Medulla oblongata (tissue), 1 donor: ENCODE measurements around the gene INHBC.
A peak's percentile ranks its signal among the peaks of the same experiment; 100 is the strongest.

Experiments used
- DNase-seq: peaks from one replicate; pipeline ENCODE4 v3.0.0-alpha.2; 2015; ENCODE audit errors: extremely low spot score

Gene INHBC

GRCh38 chr12:57469296-57470164, 34.9 kb downstream of the INHBC start:
- no peak for DNase-seq

- no peak for DNase-seq
These were observed 35.8 kb downstream of the INHBC start for GRCh38 chr12:57470286-57470969.

GRCh38 chr12:57470970-57471656, 36.5 kb downstream of the INHBC start:
- no peak for DNase-seq

GRCh38 chr12:57471661-57472060, 37.1 kb downstream of the INHBC start:
- no peak for DNase-seq

- no peak for DNase-seq
These were observed 37.8 kb downstream of the INHBC start for GRCh38 chr12:57472391-57472790.

- DNase-seq, result no peak
These were observed 38.8 kb downstream of the INHBC start for GRCh38 chr12:57473392-57473791.

GRCh38 chr12:57473886-57474285, 39.3 kb downstream of the INHBC start:
- no peak for DNase-seq

GRCh38 chr12:57474430-57474829, 39.8 kb downstream of the INHBC start:
- DNase-seq, result no peak

- no peak for DNase-seq
These were observed 40.3 kb downstream of the INHBC start for GRCh38 chr12:57474862-57475261.

GRCh38 chr12:57475271-57476161, 40.9 kb downstream of the INHBC start:
- DNase-seq, result no peak

- no peak for DNase-seq
These were observed 41.8 kb downstream of the INHBC start for GRCh38 chr12:57476162-57476992.

GRCh38 chr12:57476993-57477709, 42.6 kb downstream of the INHBC start:
- no peak for DNase-seq

GRCh38 chr12:57477710-57478681, 43.4 kb downstream of the INHBC start:
- DNase-seq, result peak; percentile 33

GRCh38 chr12:57479043-57479375, 44.4 kb downstream of the INHBC start:
- DNase-seq, result no peak

- peak; percentile 32 for DNase-seq
These were observed 45.0 kb downstream of the INHBC start, which contains the start of gene ARHGAP9 for GRCh38 chr12:57479376-57480115. TSS of gene ARHGAP9 (minus strand) at chr12:57479866. CDS start at chr12:57479406, 460 bp downstream.

GRCh38 chr12:57481671-57482070, 47.1 kb downstream of the INHBC start:
- no peak for DNase-seq

- no peak for DNase-seq
These were observed 48.9 kb downstream of the INHBC start for GRCh38 chr12:57483466-57483865.

GRCh38 chr12:57485695-57486094, 51.1 kb downstream of the INHBC start:
- DNase-seq, result no peak
